ENCODE measurements around the gene CHIT1. TPM values are rescaled to one million over a fixed set of nuclear protein-coding genes. Genes with fewer than 3 reads are reported as not detected.

The CHIT1 gene
- total and polyA plus RNA-seq, 10 donors: 2.0 to 165 (median 6.7) TPM

DNA sequence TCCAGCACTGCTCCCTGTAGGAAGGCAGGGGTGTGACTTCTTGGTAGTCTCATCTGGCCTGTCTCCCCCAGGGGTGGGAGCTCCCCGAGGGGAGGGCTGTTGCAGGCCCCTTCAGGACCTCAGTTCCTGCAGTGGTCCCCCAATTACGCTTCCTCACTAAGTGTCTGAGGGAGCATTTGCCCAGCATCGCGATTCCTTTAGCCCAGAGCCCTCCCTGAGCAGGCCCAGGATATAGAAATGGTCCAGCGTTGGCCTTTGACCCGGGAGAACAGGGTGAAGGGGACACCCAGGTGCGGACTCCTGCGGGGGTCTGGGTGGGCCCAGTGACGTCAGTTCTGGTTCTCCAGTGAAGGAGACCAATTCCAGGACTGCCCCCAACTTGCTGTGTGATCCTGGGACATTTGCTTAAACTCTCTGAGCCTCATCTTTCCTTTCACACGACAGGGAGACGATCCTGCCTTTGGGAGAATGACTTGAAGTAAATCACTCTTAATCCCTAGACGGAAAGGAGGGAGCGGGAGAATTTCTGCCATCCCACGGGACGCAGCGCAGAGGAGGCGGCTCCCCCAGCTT lies 43.2 kb upstream of the CHIT1 start:
- Histone ChIP-seq H3K4me1 (peaks cover 34 to 100% (median 73%) of the 10 kb centered on the region in 6 donors), H3K36me3 (no peaks in the 10 kb centered on the region), H3K27ac (peak overlapping the region in 6 of 8 donors; percentile 81 to 90 (median 88)), H3K9me3 (no peaks in the 10 kb centered on the region), H3K27me3 (replicated peaks in 1 of 7) (no peaks in the 10 kb centered on the region), H3K4me3 (peak overlapping the region in 5 of 8 donors; percentile 38 to 69 (median 43))
- intact Hi-C loops (cut with DNase I; ENCODE audit: low total_unique reads): loop anchor here (5.0 kb wide), 2 partner anchors 35 to 65 kb away; partner anchors contain the start of gene BTG2
- 18 to 30% (median 27%) methylated on average over 14 to 17 of the region's 17 CpGs for WGBS, 5 donors
- no peak for TF ChIP-seq POLR2AphosphoS5 (IDR thresholded peaks at IDR 0.05)
- TF ChIP-seq, protein P1, sequence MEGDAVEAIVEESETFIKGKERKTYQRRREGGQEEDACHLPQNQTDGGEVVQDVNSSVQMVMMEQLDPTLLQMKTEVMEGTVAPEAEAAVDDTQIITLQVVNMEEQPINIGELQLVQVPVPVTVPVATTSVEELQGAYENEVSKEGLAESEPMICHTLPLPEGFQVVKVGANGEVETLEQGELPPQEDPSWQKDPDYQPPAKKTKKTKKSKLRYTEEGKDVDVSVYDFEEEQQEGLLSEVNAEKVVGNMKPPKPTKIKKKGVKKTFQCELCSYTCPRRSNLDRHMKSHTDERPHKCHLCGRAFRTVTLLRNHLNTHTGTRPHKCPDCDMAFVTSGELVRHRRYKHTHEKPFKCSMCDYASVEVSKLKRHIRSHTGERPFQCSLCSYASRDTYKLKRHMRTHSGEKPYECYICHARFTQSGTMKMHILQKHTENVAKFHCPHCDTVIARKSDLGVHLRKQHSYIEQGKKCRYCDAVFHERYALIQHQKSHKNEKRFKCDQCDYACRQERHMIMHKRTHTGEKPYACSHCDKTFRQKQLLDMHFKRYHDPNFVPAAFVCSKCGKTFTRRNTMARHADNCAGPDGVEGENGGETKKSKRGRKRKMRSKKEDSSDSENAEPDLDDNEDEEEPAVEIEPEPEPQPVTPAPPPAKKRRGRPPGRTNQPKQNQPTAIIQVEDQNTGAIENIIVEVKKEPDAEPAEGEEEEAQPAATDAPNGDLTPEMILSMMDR (IDR thresholded peaks at IDR 0.05 in 8 of 11, conservative IDR thresholded peaks at IDR 0.05 in 3 of 11): no peak
- TF ChIP-seq POLR2A (IDR thresholded peaks at IDR 0.05): no peak
- DNase-seq: peak; percentile 82

DNA sequence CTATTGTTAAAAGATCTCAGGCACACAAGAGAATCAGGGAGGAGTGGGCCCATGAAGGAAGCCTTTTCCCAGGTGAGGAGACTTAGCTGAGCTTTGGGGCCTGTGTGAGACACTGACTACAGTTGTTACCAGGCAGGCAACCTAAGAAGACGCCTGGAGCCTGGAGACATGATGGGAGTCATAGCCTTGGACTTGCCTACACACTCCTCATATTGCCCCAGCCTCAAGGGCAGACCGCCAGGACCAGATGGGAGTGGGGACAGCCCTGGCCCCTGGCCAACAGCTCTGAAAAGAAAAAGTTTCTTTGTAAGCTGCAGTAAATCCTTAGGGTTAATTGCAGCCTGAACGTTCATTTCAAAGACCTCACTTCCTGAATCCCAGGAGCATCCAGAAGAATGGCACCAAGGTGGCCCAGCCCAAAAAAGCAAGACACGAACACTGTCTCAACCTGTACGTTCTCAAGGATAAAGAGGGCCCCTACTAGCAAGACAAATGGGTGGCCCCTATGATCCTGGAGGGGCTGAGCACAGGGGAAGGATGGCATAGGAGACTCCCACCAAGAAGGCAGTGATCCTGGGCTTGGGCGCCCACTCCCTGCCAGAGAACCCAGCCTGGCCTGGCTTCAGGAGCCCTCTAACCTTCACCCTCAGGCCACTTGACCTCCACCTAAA lies 42.6 kb upstream of the CHIT1 start:
- peak; percentile 69 for DNase-seq
- peaks cover 32 to 100% (median 72%) of the 10 kb centered on the region in 6 donors for H3K4me1 ChIP-seq
- no peaks in the 10 kb centered on the region for H3K9me3 ChIP-seq
- TF ChIP-seq POLR2A (IDR thresholded peaks at IDR 0.05): no peak
- no peak for TF ChIP-seq POLR2AphosphoS5 (IDR thresholded peaks at IDR 0.05)
- TF ChIP-seq, protein P1 (IDR thresholded peaks at IDR 0.05 in 8 of 11, conservative IDR thresholded peaks at IDR 0.05 in 3 of 11): no peak
- no peaks in the 10 kb centered on the region for H3K36me3 ChIP-seq
- no peaks in the 10 kb centered on the region for H3K27me3 ChIP-seq (replicated peaks in 1 of 7)
- WGBS, 5 donors: 65 to 81% (median 74%) methylated on average over 6 of the region's 6 CpGs
- H3K27ac ChIP-seq: peak overlapping the region in 1 of 8 donors; percentile 88
- H3K4me3 ChIP-seq: no peak overlapping the region
- intact Hi-C loops (cut with DNase I; ENCODE audit: low total_unique reads): loop anchor here (5.0 kb wide), 2 partner anchors 35 to 65 kb away; partner anchors contain the start of gene BTG2

DNA sequence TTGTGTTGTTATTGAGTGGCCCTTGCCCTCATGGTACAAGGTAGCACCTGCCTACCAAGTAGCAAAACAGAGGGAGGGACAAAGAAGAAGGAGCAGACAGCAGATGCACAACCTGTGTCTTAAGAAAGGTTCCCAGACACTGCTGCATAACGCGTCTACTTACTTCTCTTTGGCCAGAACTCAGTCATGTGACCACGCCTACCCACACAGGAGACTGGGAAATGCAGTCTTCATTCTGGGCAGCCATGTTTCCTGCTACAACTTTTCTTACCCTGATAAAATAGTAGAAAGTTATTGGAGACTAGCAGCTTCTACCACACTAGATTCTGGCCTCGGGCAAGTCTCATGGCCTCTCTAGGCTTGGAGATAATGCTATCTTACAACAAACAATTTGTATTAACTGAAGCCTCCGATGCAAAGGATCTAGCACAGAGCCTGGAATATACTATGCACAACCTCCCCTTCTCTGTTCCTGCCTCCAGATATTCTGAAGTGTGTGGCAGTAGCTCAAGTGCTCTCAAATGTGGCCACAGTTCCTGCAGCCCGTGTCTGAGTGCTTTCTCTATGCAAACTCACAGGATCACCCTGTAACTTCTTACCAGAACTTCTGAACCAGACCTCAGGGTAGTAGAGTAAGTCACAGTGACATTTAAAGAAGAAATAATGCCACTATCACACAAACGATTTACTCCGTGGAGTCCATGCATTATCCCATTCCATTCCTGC lies 41.7 kb upstream of the CHIT1 start:
- 33 to 42% (median 36%) methylated on average over 8 of the region's 8 CpGs for WGBS, 5 donors
- no peaks in the 10 kb centered on the region for H3K36me3 ChIP-seq
- H3K4me1 ChIP-seq: peaks cover 30 to 97% (median 68%) of the 10 kb centered on the region in 6 donors
- H3K9me3 ChIP-seq: no peaks in the 10 kb centered on the region
- DNase-seq: peak; percentile 90
- H3K4me3 ChIP-seq: no peak overlapping the region
- intact Hi-C loops (cut with DNase I; ENCODE audit: low total_unique reads): loop anchor here (5.0 kb wide), 2 partner anchors 36 to 66 kb away; partner anchors contain the start of gene BTG2
- no peaks in the 10 kb centered on the region for H3K27me3 ChIP-seq (replicated peaks in 1 of 7)
- no peak for TF ChIP-seq POLR2A (IDR thresholded peaks at IDR 0.05)
- TF ChIP-seq, protein P1 (IDR thresholded peaks at IDR 0.05 in 8 of 11, conservative IDR thresholded peaks at IDR 0.05 in 3 of 11): peak in 1 of 11 experiments; percentile 20
- peak in 1 of 3 donors; percentile 21 for TF ChIP-seq POLR2AphosphoS5 (IDR thresholded peaks at IDR 0.05)
- peak overlapping the region in 3 of 8 donors; percentile 14 to 63 (median 43) for H3K27ac ChIP-seq
